ENCODE data around the gene DAG1.

DAG1 gene

DNA sequence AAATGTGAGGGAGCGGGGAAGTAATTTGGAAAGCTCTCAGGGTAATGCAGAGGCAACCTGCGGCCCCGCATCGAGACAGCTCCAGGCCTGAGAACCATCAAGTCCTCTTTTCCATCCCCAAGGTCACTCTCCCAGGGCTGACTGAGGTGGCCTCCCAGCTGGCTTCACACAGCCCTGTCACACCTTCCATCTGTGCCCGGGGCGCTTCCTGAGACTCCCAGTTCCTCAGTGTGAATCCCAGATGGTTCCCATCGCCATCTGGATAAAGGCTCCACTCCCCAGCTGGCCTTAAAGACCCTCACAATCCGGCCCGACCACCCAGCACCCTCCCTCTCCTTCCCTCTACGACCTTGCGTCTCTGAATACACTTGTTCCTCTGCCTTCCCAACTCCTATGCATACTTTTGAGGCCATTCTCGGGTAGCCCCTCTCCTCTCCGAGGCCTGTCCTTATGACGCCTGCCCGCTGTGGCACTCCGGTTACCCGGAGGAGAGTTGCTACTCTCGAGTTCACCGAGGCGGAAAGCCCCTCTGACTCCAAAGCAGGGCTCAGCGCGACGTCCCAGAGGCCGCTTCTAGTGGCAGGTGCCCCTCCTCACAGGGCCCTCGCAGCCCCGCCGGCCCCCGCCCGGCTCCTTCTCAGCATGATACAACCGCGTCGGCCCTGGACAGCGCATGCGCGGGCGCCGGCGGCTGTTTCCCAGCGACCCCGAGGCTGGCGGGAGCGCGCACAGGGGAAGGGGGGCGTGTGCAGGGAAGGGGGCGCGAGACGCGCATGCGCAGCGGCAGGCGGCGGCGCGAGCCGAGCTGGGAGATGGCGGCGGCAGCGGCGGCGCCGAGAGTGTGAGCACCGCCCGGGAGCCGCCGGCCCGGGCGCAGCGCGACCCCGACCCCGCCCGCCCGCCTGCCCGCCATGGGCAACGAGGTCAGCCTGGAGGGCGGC is 83.9 kb downstream of the DAG1 start, which contains the start of gene BSN:
BSN (plus strand) TSS at position 786 of the 941 bp plus-strand sequence; CDS start at position 912, 126 bp downstream.
- peak; percentile 81 to 88 for DNase-seq (ENCODE audit: low read depth in 2 of 2)

GRCh38 chr3:49554633-49555265 is 84.7 kb downstream of the DAG1 start:
- peak in 1 of 2 donors; percentile 62 for DNase-seq (ENCODE audit: low read depth in 2 of 2)

GRCh38 chr3:49556500-49557275 is 86.6 kb downstream of the DAG1 start:
- DNase-seq (ENCODE audit: low read depth in 2 of 2), result no peak

- no peak for DNase-seq (ENCODE audit: low read depth in 2 of 2)
These were observed 93.0 kb downstream of the DAG1 start for GRCh38 chr3:49563040-49563578.

- no peak for DNase-seq (ENCODE audit: low read depth in 2 of 2)
These were observed 93.7 kb downstream of the DAG1 start for GRCh38 chr3:49563766-49564165.

DNA sequence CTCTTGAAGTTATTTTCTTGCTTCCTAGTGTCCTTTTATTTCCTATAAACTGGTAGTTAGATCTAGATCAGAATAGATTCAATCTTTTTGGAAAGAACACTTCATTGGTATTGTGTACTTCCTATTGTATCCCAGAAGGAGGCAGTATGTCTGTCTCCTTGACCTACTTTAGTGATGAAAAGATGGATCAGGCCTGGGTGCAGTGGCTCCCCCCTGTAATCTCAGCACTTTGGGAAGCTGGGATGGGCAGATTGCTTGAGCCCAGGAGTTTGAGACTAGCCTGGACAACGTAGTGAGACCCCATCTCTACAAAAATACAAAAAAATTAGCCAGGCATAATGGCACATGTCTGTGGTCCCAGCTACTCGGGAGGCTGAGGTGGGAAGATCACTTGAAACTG is 96.2 kb downstream of the DAG1 start:
- DNase-seq (ENCODE audit: low read depth in 2 of 2), result no peak

DNA sequence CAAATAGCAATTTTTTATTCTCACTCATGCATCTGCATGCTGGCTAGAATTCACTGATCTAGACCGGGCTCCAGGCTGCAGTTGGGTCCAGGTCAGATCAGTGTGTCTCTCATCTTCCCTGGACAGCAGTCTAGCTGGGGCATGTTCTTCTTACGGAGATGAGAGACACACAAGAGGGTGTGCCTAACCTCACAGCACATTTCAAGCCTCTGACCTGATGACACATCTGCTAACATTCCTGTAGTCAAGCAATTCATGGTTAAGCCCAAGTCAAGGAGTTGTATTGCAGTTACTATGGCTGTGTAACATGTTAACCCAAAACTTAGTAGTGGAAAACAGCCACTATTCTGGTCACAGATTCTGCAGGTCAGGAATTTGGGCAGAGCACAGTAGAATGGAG is 97.3 kb downstream of the DAG1 start:
- no peak for DNase-seq (ENCODE audit: low read depth in 2 of 2)

- no peak for DNase-seq (ENCODE audit: low read depth in 2 of 2)
These were observed 98.9 kb downstream of the DAG1 start for GRCh38 chr3:49568965-49569364.

- DNase-seq (ENCODE audit: low read depth in 2 of 2), result no peak
These were observed 100.1 kb downstream of the DAG1 start for GRCh38 chr3:49570028-49570654.

DNA sequence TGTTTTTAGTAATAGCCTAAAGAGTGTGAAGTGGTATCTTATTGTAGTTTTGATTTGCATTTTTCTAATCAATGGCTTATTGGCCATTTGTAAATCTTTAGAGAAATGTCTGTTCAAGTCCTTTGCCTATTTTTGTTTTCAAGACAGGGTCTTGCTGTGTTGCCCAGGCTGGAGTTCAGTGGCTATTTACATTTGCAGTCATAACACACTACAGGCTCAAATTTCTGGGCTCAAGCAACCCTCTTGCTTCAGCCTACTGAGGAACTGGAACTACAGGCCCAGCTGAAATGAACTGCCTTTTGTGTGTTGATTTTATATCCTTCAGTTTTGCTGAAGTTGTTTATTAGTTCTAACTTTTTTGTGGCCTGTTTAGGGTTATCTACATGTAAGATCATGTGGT is 112.1 kb downstream of the DAG1 start:
- no peak for DNase-seq (ENCODE audit: low read depth in 2 of 2)

Data from stimulated activated CD4-positive, alpha-beta T cell treated with anti-CD3 and anti-CD28 coated beads, Interleukin-1b, Interleukin-23, amount 100 ng/mL, for 4 hours (primary cell).